ENCODE data around the gene SPACA5.
"Not testable (repeated sequence)": the region's sequence is repeated elsewhere in the genome, so short reads cannot be mapped to it uniquely, and the experiment has no call there.

The SPACA5 gene

GRCh38 chrX:48021026-48021900, 14.5 kb downstream of the SPACA5 start:
- peak; percentile 75 for DNase-seq (ENCODE audit: low spot score)

- DNase-seq (ENCODE audit: low spot score) = no peak
These were observed 15.3 kb downstream of the SPACA5 start for GRCh38 chrX:48022100-48022499.

- no peak for DNase-seq (ENCODE audit: low spot score)
These were observed 15.9 kb downstream of the SPACA5 start for GRCh38 chrX:48022738-48023137.

GRCh38 chrX:48025561-48025960, 18.8 kb downstream of the SPACA5 start:
- peak; percentile 77 for DNase-seq (ENCODE audit: low spot score)

- not testable (repeated sequence) for DNase-seq (ENCODE audit: low spot score)
These were observed 20.8 kb downstream of the SPACA5 start for GRCh38 chrX:48027545-48027944.

GRCh38 chrX:48028091-48028490, 21.3 kb downstream of the SPACA5 start:
- DNase-seq (ENCODE audit: low spot score) = no peak

- DNase-seq (ENCODE audit: low spot score) = no peak
These were observed 23.4 kb downstream of the SPACA5 start for GRCh38 chrX:48030237-48030636.

GRCh38 chrX:48030641-48031173, 23.9 kb downstream of the SPACA5 start:
- DNase-seq (ENCODE audit: low spot score) = not testable (repeated sequence)

- DNase-seq (ENCODE audit: low spot score) = no peak
These were observed 29.1 kb downstream of the SPACA5 start for GRCh38 chrX:48035891-48036290.

- no peak for DNase-seq (ENCODE audit: low spot score)
These were observed 36.3 kb downstream of the SPACA5 start for GRCh38 chrX:48043056-48043455.

GRCh38 chrX:48045410-48046311, 38.9 kb downstream of the SPACA5 start:
- no peak for DNase-seq (ENCODE audit: low spot score)

- DNase-seq (ENCODE audit: low spot score) = no peak
These were observed 40.1 kb downstream of the SPACA5 start for GRCh38 chrX:48046846-48047245.

GRCh38 chrX:48058621-48059295, 52.0 kb downstream of the SPACA5 start:
- DNase-seq (ENCODE audit: low spot score) = no peak

GRCh38 chrX:48059296-48059639, 52.5 kb downstream of the SPACA5 start:
- no peak for DNase-seq (ENCODE audit: low spot score)
